Neutrophil (primary cell): ENCODE data around the gene SLC12A8.

Source experiments
- H3K27ac ChIP-seq: fragments of 200-600 bp; sonication (generic); 2 replicates; pipeline ENCODE4 v1.5.1; 2016; ENCODE audit warnings: mild to moderate bottlenecking, moderate library complexity
- H3K27me3 ChIP-seq: fragments of 200-600 bp; sonication (generic); 2 replicates; pipeline ENCODE4 v1.6.0; 2016; ENCODE audit warnings: mild to moderate bottlenecking
- H3K36me3 ChIP-seq: fragments of 200-600 bp; sonication (generic); 2 replicates; pipeline ENCODE4 v1.5.1; 2017
- H3K4me1 ChIP-seq, 2 experiments: fragments of 200-600 bp in 1 of 2; sonication (generic) in 1 of 2; 1 replicate in 1 of 2; 2 replicates in 1 of 2; pipeline versions ENCODE4 v1.5.1 to v1.6.1; 2013 to 2016; ENCODE audit warnings: low read depth in 1 of 2, low read length in 1 of 2, mild to moderate bottlenecking in 1 of 2, moderate library complexity in 1 of 2; ENCODE audit not compliant: control insufficient read depth in 1 of 2, insufficient read depth in 1 of 2
- H3K4me3 ChIP-seq, 2 experiments: fragments of 200-600 bp in 1 of 2; sonication (generic) in 1 of 2; 1 replicate in 1 of 2; 2 replicates in 1 of 2; pipeline ENCODE4 v1.5.1; 2013 to 2016; ENCODE audit warnings: low read depth in 1 of 2, low read length in 1 of 2, mild to moderate bottlenecking in 1 of 2, moderate library complexity in 1 of 2
- H3K9me3 ChIP-seq: fragments of 200-600 bp; sonication (generic); 2 replicates; pipeline ENCODE4 v1.5.1; 2016
- CTCF ChIP-seq: fragments of 200-600 bp; sonication (generic); IDR thresholded peaks from 2 replicates; pipeline ENCODE4 v1.5.1; 2016; ENCODE audit warnings: antibody characterized with exemption

SLC12A8 gene

DNA sequence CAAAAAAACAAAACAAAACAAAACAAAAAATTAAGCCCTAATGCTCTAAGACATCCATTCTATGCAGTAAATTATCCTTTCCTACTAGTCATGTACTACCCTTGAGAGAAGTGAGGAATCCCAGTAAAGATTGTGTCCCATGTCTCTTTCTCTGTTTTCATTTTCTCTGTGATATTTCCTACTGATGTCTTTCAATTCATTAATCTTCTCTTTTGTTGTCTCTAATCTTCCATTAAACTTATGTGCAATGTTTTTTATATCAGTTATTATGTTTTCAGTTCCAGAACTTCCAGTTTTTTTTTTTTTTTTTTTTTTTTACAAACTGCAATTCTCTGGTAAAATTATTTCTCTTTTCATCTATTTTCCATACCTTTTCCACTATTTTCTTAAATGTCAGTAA, 44.1 kb upstream of the SLC12A8 start:
- no peak overlapping the region for H3K4me3 ChIP-seq
- H3K27ac ChIP-seq = no peak overlapping the region
- H3K27me3 ChIP-seq = no peaks in the 10 kb centered on the region
- peaks cover 9% of the 10 kb centered on the region for H3K36me3 ChIP-seq
- H3K9me3 ChIP-seq = no peaks in the 10 kb centered on the region
- peaks cover 4 to 9% of the 10 kb centered on the region in 2 experiments for H3K4me1 ChIP-seq
- TF ChIP-seq CTCF = no peak

DNA sequence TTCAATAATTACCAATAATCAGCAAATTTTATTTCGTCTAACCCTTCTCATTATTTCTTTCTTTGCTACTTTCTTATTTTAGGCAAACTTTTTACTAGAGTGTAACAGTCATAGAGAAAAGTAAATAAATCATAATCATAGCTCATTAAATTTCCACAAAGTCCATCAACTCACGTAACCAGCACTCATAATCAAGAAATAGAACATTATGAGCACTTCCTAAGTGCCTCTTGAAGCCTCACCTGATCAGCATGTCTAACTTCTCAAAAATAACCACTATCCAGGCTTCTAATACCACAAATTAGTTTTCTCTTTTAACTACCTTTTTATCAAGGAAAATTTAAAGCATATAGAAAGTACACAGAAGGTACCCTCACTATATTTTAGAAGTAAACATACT, 38.4 kb upstream of the SLC12A8 start:
- H3K4me3 ChIP-seq = no peak overlapping the region
- no peak for TF ChIP-seq CTCF
- H3K27ac ChIP-seq = no peak overlapping the region
- no peaks in the 10 kb centered on the region for H3K9me3 ChIP-seq
- no peaks in the 10 kb centered on the region for H3K36me3 ChIP-seq
- no peaks in the 10 kb centered on the region for H3K27me3 ChIP-seq
- no peaks in the 10 kb centered on the region for H3K4me1 ChIP-seq

GRCh38 chr3:125246237-125246636, 33.7 kb upstream of the SLC12A8 start:
- H3K36me3 ChIP-seq = peaks cover 6% of the 10 kb centered on the region
- H3K27ac ChIP-seq = no peak overlapping the region
- H3K9me3 ChIP-seq = no peaks in the 10 kb centered on the region
- H3K4me1 ChIP-seq = no peaks in the 10 kb centered on the region
- H3K4me3 ChIP-seq = no peak overlapping the region
- H3K27me3 ChIP-seq = no peaks in the 10 kb centered on the region
- TF ChIP-seq CTCF = no peak

DNA sequence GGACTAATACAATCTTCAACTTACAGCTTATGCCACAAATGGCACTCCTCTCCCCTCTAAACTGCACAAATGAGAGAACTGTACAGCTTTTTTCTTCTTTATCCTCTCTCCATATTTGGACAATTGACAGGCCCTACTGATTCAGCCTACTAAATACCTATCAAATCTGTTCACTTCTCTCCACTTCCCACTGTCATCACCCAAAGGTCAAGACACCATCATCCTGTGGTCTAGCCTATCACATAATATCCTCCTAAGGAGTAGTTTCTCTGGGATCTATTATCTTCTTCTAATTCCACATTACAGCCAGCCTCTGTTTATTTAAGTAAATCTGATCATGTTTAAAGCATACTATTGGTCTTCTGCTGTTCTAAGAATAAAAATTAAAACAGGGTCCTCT, 33.0 kb upstream of the SLC12A8 start:
- Histone ChIP-seq H3K27me3 (no peaks in the 10 kb centered on the region), H3K27ac (no peak overlapping the region), H3K4me3 (no peak overlapping the region), H3K4me1 (peaks cover 0 to 3% of the 10 kb centered on the region in 2 experiments), H3K36me3 (peaks cover 6% of the 10 kb centered on the region), H3K9me3 (no peaks in the 10 kb centered on the region)
- TF ChIP-seq CTCF = no peak

GRCh38 chr3:125240496-125240895, 27.9 kb upstream of the SLC12A8 start:
- no peaks in the 10 kb centered on the region for H3K9me3 ChIP-seq
- H3K36me3 ChIP-seq = peaks cover 12% of the 10 kb centered on the region
- no peak overlapping the region for H3K4me3 ChIP-seq
- TF ChIP-seq CTCF = no peak
- peaks cover 0 to 5% of the 10 kb centered on the region in 2 experiments for H3K4me1 ChIP-seq
- H3K27ac ChIP-seq = no peak overlapping the region
- no peaks in the 10 kb centered on the region for H3K27me3 ChIP-seq

DNA sequence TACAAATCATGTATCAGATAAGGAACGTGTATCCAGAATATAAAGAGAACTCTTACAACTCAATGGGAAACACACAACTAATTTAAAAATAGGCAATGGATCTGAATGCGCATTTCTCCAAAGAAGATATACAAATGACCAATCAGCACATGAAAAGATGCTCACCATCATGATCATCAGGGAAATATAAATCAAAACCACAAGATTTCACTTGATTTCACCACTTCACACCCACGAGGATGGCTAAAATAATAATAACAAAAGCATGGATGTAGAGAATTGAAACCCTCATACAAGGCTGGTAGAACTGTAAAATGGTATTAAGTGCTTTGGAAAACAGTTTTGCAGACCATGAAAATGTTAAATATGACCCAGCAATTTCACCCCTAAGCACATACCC, 26.7 kb upstream of the SLC12A8 start:
- Histone ChIP-seq H3K36me3 (peaks cover 12% of the 10 kb centered on the region), H3K27me3 (no peaks in the 10 kb centered on the region), H3K4me3 (no peak overlapping the region), H3K9me3 (no peaks in the 10 kb centered on the region), H3K4me1 (peaks cover 0 to 5% of the 10 kb centered on the region in 2 experiments), H3K27ac (no peak overlapping the region)
- no peak for TF ChIP-seq CTCF
